GM10847 (cell line): ENCODE measurements around the gene PGM2L1.

Source experiments
- POLR2A ChIP-seq: IDR thresholded peaks from 2 replicates; pipeline ENCODE4 v1.6.1; 2011; ENCODE audit not compliant: insufficient read length; ENCODE audit errors: extremely low read depth

Gene PGM2L1

DNA sequence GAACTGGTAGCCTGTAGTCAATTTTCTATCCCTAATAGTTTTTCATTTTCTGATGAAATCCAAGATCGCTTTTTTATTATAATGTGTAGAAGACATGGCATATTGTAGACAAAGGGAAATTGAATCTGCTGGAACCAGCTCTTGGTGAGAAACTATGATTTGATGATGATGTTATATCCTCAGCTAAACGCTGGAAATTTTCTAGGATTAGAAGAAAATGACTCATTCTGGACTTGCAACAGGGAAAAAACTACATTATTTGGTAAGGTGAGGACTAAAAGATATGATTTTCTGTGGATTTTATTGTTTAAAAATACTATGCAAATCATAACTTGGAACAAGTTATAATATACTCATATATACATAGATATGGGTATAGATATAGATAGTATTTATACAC, 14.1 kb upstream of the PGM2L1 start:
- TF ChIP-seq POLR2A = no peak

DNA sequence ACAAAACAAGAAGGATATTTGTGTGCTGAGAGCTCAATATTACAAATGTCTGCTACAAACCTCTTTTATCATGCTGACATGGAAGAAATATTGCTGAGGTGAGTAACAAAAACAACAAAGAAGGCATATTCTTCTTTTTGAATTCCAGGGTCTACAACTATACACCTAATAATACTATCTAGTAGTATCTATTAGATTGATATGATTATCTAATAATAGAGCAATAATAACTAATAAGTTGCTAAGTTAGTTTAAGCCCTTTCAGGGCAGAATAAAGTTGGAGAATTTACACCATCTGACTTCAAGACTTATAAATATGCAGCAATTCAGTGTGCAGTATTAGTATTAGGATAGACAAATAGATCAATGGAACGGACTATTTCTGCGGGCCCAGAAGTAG, 11.4 kb upstream of the PGM2L1 start:
- TF ChIP-seq POLR2A = no peak

DNA sequence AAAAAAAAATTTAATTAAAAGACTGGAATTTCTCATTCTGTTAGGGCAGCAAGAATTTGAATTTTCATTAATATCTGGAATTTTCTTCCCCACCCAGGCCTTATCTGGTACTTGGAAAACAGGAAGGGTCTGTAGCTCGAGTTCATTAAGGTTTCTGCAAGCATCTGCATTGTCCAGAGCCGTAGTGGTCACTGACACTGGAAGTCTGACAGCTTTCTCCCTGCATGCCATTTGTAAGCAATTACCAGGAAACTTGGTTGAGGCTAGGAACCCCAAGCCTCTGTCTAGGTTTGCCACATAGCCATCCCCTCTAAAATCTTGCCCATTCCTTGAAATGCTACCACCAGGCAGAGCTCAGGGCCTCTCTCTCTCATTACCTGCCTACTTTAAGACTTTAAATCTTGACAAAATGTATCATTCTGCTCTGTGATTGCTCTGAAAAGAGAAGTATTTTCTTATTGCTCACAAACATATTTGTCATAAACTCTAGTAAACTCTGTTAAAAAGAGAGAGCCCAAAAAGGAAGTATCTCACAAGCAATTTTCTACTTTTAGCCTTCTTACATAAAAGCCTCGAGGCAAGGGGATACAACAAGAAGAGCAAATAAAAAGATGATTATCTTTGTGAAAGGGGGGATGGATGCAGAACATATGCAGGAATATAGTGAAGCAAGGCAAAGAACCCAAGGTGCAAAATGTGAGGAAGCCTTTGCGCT, 5.5 kb upstream of the PGM2L1 start:
- no peak for TF ChIP-seq POLR2A

DNA sequence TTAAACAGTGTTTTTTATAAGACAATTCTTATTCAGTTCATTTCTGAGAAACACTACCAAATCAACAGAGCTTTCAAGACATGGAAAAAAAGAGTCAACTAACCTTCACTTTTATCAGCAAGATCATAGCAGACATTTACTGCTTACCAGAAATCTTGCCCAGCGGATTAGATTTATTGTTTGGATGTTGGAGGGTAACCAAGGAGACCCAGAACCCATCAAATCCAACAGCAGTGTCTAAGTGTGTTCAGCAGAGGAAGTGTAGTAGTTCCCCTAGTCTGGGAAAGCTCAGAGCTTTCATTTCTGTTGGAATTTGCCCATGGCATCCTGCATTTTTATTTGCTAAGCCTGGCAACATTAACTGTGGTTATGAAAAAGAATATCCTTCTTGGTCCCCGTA, 2.4 kb upstream of the PGM2L1 start:
- TF ChIP-seq POLR2A = no peak

DNA sequence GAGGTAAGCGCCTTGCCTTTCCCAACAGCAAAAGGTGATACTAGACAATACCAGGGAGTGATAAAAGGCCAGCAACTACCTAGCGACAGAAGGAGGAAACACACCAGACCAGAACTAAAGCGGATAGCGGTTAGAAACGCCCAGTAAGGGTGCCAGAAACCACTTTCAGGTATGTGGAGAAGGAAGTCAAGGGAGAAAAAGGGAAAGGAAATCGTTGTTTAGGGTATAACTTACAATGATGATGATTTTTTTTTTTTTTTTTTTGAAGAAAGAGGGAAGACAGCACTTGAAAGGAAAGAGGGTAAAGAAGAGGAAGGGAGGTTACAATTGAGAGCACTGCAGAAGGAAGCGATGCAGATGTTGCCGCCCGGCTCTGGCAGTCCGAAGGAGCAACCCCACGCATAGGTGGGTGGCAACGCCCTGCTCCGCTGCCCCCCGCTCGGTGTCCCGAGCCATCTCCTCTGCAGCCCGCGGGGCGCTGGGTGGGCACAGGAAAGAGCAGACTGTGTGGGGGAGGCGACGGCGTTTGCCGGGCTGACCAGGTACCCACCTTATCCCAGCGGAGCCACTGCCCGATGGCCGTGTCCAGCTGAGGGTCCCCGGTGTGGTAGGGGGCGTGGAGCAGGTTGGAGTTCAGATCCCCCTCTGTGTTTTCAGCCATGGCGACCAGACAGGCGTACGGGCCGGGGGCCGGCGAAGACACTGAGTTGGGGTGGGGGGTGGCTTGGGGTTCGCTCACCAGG, 561 bp downstream of the PGM2L1 start:
- TF ChIP-seq POLR2A = no peak

DNA sequence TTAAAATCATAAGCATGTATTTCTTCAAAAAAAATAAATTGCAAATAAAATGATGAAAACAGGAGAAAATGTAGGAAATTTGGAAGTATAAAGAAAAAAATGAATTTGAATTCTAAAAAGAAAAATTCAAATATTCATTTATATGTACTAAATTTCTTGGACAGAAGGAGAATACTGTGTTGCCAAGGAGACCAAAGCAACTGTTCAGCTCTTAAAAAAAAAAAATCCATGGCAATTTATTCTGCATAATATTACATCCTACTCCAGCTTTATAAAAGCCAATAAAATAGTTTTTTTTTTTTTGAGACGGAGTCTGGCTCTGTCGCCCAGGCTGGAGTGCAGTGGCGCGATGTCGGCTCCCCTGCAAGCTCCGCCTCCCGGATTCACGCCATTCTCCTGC, 6.0 kb downstream of the PGM2L1 start:
- TF ChIP-seq POLR2A = no peak

DNA sequence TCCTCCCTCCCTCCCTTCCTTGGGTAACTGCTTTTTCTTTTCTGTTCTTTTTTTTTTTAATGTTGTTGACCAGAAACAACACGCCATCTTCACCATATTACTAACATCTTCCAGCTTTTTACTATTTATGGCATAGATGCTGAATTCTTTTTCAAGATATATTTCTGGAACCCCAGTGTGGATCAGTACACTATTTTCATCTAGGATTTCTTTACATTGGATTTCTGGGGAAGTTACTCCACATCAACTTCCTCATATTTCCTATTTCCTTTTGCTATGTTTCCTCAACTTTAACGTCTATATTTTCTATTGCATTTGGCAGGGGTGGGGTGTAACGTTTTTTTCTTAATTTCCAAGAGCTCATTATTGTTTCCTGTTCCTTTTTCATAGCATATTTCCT, 7.0 kb downstream of the PGM2L1 start:
- no peak for TF ChIP-seq POLR2A

DNA sequence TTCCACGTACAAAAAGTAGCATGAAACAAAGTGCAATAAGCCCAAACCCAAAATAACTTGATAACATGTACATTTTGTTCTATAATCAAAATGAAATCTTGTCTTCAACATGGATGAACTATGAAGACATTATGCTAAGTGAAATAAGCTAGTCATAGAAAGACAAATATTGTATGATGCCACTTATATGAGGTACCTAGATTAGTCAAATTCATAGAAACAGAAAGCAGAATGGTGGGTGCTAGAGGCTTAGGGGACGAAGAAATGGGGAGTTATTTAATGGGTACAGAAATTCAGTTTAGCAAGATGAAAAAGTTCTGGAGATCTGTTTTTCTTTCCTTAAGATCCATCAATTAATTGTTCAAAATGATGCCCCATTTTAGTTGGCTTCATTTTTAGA, 7.5 kb downstream of the PGM2L1 start:
- TF ChIP-seq POLR2A = no peak

DNA sequence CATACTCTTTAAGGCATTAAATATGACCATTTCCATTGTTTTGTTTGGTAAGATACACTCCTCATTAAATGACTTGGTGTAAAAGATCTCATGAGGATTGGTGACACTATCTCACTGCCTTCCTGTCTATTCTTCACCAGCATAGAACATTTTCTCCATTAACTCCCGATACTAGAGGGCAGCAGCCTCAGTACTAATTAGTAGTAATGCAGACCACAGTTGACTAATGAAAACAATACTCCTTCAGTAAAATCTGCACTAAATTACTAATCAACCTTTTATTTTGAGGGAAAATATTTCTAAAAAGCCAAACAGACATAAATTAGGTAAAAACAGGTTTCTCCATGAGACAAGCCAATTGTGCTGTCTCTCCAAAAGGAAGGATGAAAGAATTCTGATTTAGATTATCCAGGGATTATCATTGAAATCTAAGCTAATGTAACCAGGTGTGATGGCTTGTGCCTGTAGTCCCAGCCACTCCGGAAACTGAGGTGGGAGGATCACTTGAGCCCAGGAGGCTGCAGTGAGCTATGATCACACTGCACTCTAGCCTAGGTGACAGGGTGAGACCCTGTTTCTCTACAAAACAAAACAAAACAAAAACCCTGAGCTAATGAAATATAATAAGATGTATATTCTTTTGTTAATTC, 9.4 kb downstream of the PGM2L1 start:
- TF ChIP-seq POLR2A = no peak

DNA sequence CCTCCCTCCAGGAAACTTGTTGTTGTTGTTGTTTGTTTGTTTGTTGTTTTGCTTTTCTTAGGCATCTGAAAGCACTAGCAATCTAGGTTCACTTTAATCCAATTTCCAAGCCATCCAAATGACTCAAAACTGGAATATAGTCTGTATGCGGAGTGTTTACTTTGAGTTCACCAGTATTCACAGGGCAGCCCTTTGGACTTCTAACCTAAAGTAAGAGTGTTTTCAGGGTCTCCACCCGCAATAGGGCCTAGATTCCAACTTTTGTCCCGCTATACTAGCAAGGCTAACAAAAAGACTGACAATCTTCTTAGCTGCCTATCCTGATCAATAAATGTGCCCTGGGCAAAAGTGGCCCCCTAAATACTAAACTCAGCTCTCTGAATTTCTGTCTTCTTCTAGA, 13.6 kb downstream of the PGM2L1 start:
- TF ChIP-seq POLR2A = no peak

DNA sequence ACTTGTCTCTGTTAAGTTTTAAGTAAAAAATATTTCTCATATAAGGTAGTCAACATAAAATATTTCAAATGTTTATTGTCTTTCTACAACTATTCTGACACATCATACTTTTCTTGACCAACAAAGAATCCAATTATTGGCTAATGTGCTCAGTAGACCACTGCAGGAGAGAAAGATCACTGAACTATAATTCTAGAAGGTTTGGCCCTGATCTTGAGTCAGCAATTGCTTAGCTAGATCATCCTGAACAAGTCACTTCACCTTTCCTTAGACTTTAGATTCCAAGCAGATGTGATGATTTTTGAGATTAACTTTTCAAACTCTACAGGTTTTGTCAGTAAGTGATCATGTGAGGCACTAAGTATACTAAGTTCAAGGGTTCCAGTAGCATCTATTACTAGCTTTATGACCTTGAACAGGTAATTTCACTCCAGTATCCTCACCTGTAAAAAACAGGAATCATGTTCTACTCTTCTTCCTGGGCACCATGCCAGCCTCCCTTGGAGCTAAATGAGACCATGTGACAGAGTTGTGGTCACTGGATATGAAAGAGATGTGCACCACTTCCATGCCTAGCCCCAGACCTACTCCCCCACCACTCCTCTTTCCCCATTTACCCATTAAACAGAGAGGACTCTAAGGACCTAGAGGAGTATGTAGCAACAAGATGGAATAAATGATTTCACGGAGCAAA, 17.3 kb downstream of the PGM2L1 start:
- no peak for TF ChIP-seq POLR2A

DNA sequence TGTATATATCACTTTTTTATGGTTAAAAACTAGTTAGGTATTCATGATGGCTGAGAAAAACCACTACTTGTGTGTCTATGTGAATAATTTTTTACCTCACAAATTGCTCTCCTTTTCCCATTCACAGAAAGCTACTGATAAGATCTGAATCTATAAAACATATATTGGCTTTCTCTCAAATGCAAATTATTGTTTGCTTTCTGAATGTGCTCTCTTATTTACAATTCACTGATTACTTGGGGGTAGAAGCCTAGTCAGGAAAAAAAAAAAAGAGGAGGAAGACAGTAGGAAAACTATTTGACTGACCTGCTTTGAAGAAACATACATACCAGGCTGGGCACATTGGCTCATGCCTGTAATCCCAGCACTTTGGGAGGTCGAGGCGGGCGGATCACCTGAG, 20.5 kb downstream of the PGM2L1 start:
- TF ChIP-seq POLR2A = no peak

DNA sequence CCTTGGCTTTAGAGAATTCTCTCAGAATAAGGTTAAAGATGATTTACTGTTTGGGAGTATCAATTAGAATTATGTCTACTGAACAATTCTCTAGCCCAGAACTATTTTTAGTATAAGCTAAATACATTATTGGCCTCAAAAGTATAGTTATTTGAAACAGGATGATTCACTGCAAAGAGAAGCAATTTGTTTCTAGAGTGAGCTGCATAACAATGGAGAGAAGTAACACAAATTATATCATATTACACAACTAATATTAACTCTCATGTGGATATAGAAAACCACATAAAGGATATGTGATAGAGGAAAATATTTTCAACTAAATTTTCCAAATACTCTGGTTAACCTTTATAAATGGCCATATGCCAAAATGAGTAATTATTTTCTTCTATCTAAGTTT, 24.9 kb downstream of the PGM2L1 start:
- TF ChIP-seq POLR2A = no peak

DNA sequence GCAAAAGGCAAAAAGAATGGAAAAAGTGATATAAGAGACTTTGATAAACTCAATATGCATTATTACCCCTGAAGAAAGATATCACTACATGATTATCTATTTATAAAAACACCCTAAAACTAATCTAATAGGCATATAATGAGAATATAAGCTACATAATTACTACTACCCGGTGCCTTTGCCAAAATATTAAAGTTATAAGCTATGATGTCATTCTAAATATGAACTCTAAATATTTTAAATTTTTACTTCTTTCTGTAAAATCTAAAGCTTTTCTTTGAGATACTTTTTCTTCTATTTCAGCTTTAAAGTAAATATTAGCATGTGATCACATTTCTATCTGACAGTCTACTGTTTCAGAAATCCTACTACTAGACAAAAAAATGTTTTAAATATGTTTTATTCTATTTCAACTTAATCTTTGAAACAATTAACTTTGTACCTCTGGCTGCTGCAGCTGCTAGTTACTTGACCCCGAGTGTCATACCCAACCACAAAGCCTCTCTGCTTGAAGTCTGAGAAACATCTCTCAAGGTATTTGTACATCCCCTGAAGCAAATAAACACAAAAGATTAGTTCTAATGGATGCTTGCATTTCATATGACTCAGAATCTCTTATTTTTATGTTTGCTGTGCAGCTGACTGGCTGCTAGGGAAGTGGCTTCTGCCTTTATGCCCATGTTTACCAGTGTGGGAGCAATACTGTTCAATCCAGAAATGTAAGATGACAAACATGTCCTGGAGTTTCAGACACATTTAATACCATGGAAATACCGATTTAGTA, 26.8 kb downstream of the PGM2L1 start:
- TF ChIP-seq POLR2A = no peak

DNA sequence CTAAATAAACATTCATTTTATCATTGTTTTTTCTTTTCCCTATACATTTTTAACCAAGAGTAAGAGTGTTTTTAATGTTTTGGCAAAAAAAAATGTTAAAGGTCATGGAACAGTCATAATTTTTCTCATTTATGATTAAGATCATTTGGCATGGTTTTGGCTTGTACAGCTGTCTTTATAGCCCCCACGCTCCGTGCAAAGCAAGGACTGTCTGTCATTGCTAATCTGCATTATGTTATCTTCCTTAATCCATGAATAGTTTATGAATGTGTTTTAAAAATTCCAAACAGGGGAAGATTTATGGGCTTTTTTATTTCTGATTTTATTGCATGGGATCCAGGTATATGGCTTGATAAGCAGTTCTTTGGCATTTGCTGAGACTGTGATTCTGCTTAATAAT, 28.1 kb downstream of the PGM2L1 start:
- no peak for TF ChIP-seq POLR2A

DNA sequence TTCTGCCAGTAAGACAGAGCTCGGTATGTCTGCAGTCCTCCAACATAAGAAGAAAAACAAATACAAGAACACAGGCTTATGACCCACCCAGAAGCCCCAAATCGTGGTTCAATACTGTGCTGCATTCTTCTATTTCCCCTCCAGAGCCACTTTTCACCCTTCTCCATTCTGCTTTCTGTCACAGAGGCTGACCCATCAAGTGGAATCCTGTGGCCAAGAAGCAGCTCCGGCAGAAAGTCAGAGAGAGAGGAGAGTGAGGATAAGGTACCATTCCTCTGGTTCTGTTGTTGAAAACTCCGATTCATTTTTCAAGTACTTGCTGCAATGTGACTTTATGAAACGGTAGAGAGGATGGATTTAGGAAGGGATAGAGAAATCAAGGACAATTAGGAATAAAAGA, 30.4 kb downstream of the PGM2L1 start:
- no peak for TF ChIP-seq POLR2A

DNA sequence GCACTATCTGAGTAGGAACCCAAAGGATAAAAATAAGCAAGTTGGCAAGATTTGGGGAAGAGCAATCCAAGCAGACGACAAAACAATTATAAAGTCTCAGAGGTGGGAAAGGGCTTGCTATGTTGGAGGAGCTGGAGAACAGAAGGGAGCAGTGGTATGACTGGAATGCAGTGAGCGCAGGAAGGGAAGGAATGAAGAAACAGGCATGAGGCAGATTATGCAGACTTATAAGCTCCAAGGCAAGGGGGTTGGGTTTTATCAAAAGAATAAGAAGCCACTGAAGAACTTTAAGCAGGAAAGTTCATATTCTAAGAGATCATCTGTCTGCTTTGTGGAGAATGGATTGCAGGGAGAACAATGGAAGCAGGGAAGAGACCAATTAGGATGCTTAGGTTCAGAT, 31.7 kb downstream of the PGM2L1 start:
- TF ChIP-seq POLR2A = no peak
